ENCODE results near the gene BRD3. TPM values are rescaled to one million over a fixed set of nuclear protein-coding genes. Genes with fewer than 3 reads are reported as not detected.
A peak's percentile ranks its signal among the peaks of the same experiment; 100 is the strongest.

BRD3 gene
- polyA plus RNA-seq, 1 donor (not counting 4 experiments of a cell fraction or from before 2014, with no cell fraction given), result 3.3 TPM

- FAIRE-seq, result no peak
- dilution Hi-C loops (cut with MboI; ENCODE audit: extremely low pct_ligation_motif_present, low sequenced_read_pairs), result no loop called here
These were observed 71.0 kb downstream of the BRD3 start for GRCh38 chr9:133996531-133997520.

DNA sequence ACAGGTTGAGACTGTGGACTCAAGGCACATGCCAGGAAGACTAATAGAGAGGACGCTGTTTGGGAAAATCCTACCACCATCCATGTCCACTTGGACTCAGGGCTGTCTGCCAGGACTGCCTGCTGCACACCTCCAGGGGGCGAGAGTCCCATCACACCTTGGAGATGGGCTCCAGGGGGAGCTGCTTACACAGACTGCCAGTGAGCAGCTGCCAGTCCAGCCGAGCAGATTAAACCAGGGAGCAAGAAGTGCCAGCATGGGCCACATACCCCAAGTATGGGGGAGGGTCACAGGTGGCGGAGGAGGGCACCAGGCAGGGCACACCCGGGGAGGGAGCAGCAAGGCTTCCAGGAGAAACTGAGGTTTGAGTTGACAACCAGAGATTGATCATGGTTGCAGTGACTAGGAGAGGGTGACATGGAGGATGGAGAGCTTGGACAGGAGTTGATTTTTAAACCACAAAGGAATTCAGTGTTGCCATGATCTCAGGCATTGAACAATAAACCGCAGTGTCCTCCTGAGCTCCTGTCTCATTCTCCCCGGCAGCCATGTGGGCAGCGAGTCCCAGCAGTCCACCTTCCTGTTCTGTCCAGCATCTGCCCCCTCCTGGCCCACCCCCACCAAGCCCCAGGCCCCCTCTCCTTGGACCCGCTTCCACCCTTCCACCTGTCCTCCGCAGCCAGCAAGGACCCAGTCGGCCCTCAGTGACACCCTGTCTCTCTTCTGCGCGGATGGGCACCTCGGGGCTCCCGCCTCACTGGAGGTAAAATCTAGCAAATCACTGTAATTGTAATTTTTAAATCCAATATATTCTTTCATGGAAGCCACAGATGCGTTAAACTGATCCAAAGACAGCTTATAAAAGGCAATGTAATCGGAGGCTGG lies 72.6 kb downstream of the BRD3 start:
- H2AFZ ChIP-seq (ENCODE audit: control insufficient read depth, low read length), result no peak overlapping the region
- TF ChIP-seq CTCF (optimal IDR thresholded peaks at IDR 0.05 in 1 of 3, IDR thresholded peaks at IDR 0.05 in 1 of 3, conservative IDR thresholded peaks at IDR 0.05 in 1 of 3; ENCODE audit: extremely low read depth in 1 of 3, insufficient read depth in 2 of 3, low read length in 3 of 3) (peak in 2 of 3 experiments; percentile 15 to 30), EZH2 (IDR thresholded peaks at IDR 0.05; ENCODE audit: low read length) (no peak)
- peaks cover 4% of the 10 kb centered on the region for H4K20me1 ChIP-seq (ENCODE audit: control insufficient read depth, extremely low read depth, insufficient read depth, low read length)
- no peak overlapping the region for H3K27ac ChIP-seq (ENCODE audit: control insufficient read depth, insufficient read depth, low read length)
- no peaks in the 10 kb centered on the region for H3K36me3 ChIP-seq (ENCODE audit: control insufficient read depth in 2 of 2, extremely low read depth in 1 of 2, insufficient read depth in 2 of 2, low read length in 2 of 2)
- FAIRE-seq, result no peak
- peaks cover 2% of the 10 kb centered on the region for H3K9me1 ChIP-seq (ENCODE audit: control insufficient read depth, extremely low read depth, insufficient read depth, low read length)
- no peak overlapping the region for H3K9ac ChIP-seq (ENCODE audit: control insufficient read depth, extremely low read depth, insufficient read depth, low read length)
- peaks cover 19% of the 10 kb centered on the region for H3K4me1 ChIP-seq (ENCODE audit: control insufficient read depth, extremely low read depth, insufficient read depth, low read length)
- no peak overlapping the region for H3K4me3 ChIP-seq (ENCODE audit: control insufficient read depth in 2 of 3, extremely low read depth in 1 of 3, insufficient read depth in 2 of 3, low read depth in 1 of 3, low read length in 3 of 3)
- no peak for DNase-seq (ENCODE audit: low read depth, low spot score)
- dilution Hi-C loops (cut with MboI; ENCODE audit: extremely low pct_ligation_motif_present, low sequenced_read_pairs), result no loop called here
- H3K9me3 ChIP-seq (ENCODE audit: control insufficient read depth, low read depth, low read length), result no peaks in the 10 kb centered on the region
- H3K27me3 ChIP-seq (ENCODE audit: control insufficient read depth, extremely low read depth, insufficient read depth, low read length), result peaks cover 18% of the 10 kb centered on the region
- H3K4me2 ChIP-seq (ENCODE audit: control insufficient read depth, extremely low read depth, insufficient read depth, low read depth, low read length), result no peak overlapping the region
- H3K79me2 ChIP-seq (ENCODE audit: control insufficient read depth, insufficient read depth, low read length), result peaks cover 22% of the 10 kb centered on the region

More at GRCh38 chr9:133996531-133997520, 71.0 kb downstream of the BRD3 start:
- Histone ChIP-seq H3K4me1 (ENCODE audit: control insufficient read depth, extremely low read depth, insufficient read depth, low read length) (peaks cover 12% of the 10 kb centered on the region), H2AFZ (ENCODE audit: control insufficient read depth, low read length) (no peak overlapping the region), H3K9ac (ENCODE audit: control insufficient read depth, extremely low read depth, insufficient read depth, low read length) (no peak overlapping the region), H3K4me3 (ENCODE audit: control insufficient read depth in 2 of 3, extremely low read depth in 1 of 3, insufficient read depth in 2 of 3, low read depth in 1 of 3, low read length in 3 of 3) (no peak overlapping the region), H3K36me3 (ENCODE audit: control insufficient read depth in 2 of 2, extremely low read depth in 1 of 2, insufficient read depth in 2 of 2, low read length in 2 of 2) (no peaks in the 10 kb centered on the region), H3K9me1 (ENCODE audit: control insufficient read depth, extremely low read depth, insufficient read depth, low read length) (peaks cover 2% of the 10 kb centered on the region), H3K27ac (ENCODE audit: control insufficient read depth, insufficient read depth, low read length) (no peak overlapping the region), H3K27me3 (ENCODE audit: control insufficient read depth, extremely low read depth, insufficient read depth, low read length) (peaks cover 18% of the 10 kb centered on the region), H3K79me2 (ENCODE audit: control insufficient read depth, insufficient read depth, low read length) (peaks cover 6% of the 10 kb centered on the region), H4K20me1 (ENCODE audit: control insufficient read depth, extremely low read depth, insufficient read depth, low read length) (no peaks in the 10 kb centered on the region), H3K9me3 (ENCODE audit: control insufficient read depth, low read depth, low read length) (no peaks in the 10 kb centered on the region), H3K4me2 (ENCODE audit: control insufficient read depth, extremely low read depth, insufficient read depth, low read depth, low read length) (no peak overlapping the region)
- no peak for DNase-seq (ENCODE audit: low read depth, low spot score)
- TF ChIP-seq EZH2 (IDR thresholded peaks at IDR 0.05; ENCODE audit: low read length), result no peak
